Calu3 (cell line): ENCODE data around the gene FCN3. TPM values are rescaled to one million over a fixed set of nuclear protein-coding genes. Genes with fewer than 3 reads are reported as not detected.

Experiments
- BruUV-seq: library from RNA; stranded (reverse); fragments of 400-500 nt; replicated peaks from 2 replicates; lab custom pipeline; 2021; lab: Mats Ljungman, UMichigan
- CTCF ChIA-PET: fragments of 300-600 bp; sonication (Branson Sonifier 250); formaldehyde crosslinking; loops from one replicate; lab custom pipeline; 2022; ENCODE audit warnings: antibody characterized with exemption; lab: Charles Lee
- DNase-seq: peaks from one replicate; pipeline ENCODE4 v3.0.0; 2022
- H3K27ac Mint-ChIP-seq: one replicate; pipeline ENCODE4 v1.8.0; 2022; ENCODE audit warnings: mixed read lengths; ENCODE audit not compliant: unreplicated experiment
- H3K27me3 Mint-ChIP-seq: one replicate; pipeline ENCODE4 v1.8.0; 2022; ENCODE audit warnings: mixed read lengths; ENCODE audit not compliant: unreplicated experiment
- H3K36me3 Mint-ChIP-seq: one replicate; pipeline ENCODE4 v1.8.0; 2022; ENCODE audit warnings: mild to moderate bottlenecking, moderate library complexity, mixed read lengths; ENCODE audit not compliant: insufficient read depth, unreplicated experiment
- H3K4me1 Mint-ChIP-seq: one replicate; pipeline ENCODE4 v1.8.0; 2022; ENCODE audit warnings: mild to moderate bottlenecking, low read depth, mixed read lengths; ENCODE audit not compliant: unreplicated experiment
- H3K4me3 Mint-ChIP-seq: one replicate; pipeline ENCODE4 v1.8.0; 2022; ENCODE audit warnings: mild to moderate bottlenecking, low read depth, moderate library complexity, mixed read lengths; ENCODE audit not compliant: unreplicated experiment
- H3K9me3 Mint-ChIP-seq: one replicate; pipeline ENCODE4 v1.8.0; 2022; ENCODE audit warnings: low read depth, mixed read lengths; ENCODE audit not compliant: unreplicated experiment
- CTCF ChIP-seq: fragments of 200-600 bp; IDR thresholded peaks from one replicate; pipeline ENCODE4 v1.8.0; 2022; ENCODE audit warnings: antibody characterized with exemption; ENCODE audit not compliant: unreplicated experiment
- intact Hi-C: fragments of 100-400 bp; cut with micrococcal nuclease; formaldehyde crosslinking; loops from one replicate; pipeline ENCODE4 v1.10.0; 2022; ENCODE audit not compliant: unreplicated experiment
- total RNA-seq: library from RNA; stranded (reverse); gene quantifications from 2 replicates; pipeline ENCODE4 v1.2.3, GENCODE V29; 2022

Gene FCN3
- total RNA-seq, 1 experiment from 2014 or later, result not detected

DNA sequence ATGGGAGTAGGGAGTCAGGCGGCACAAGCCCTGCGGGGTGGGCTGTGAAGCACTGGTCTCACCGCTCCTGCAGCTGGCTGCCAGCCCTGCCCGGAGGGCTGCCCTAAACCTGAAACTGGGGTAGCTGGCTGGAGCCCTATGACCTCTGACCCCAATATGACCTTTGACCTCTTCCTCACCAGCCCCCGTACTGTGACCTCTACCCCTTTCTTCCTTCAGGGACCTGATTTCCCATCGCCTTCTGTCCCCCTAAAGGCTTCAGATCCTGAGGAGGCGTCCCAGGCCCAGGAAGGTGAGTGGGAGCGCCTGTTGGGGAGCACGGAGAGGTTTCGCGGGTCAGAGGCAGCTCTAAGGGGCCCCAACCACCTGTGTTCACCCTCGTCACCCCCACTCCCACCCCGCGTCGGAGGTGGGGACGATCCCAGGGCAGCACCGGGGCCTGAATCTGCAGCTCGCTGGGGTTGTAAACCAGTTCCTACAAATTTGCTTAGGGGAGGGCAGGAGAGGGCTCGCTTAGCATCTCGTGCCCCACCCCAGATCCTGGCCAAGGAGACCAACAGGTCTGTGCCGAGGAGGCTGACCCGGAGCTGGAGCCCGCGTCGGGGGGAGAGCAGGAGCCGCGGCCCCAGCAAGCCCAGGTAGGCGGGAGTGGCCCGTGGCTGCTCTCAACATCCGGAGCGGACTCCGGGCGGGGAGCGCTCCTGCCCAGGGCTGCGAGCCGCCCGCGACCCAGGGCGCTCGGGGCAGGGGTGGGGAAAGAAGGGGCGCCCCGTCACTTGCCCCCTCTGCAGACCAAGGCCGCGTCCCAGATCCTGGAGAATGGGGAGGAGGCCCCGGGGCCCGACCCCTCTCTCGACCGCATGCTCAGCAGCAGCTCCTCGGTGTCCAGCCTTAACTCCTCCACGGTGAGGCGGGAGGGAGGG lies 25.5 kb downstream of the FCN3 start:
- TF ChIP-seq CTCF, result no peak
- Mint-ChIP-seq H3K4me3 (no peak overlapping the region), H3K27me3 (no peaks in the 10 kb centered on the region), H3K27ac (no peak overlapping the region), H3K9me3 (no peaks in the 10 kb centered on the region), H3K36me3 (peaks cover 36% of the 10 kb centered on the region), H3K4me1 (peaks cover 16% of the 10 kb centered on the region)
- intact Hi-C loops, result no loop called here
- CTCF ChIA-PET, result interaction anchor here (0.7 kb wide), 1 partner anchor 169 kb away, joined by 13 read pairs; no protein-coding TSS in a partner anchor
- peak; percentile 60 for DNase-seq
- no TSS peak for BruUV-seq

- peaks cover 43% of the 10 kb centered on the region for H3K36me3 Mint-ChIP-seq
- peak; percentile 20 for DNase-seq
- intact Hi-C loops, result no loop called here
- no peak overlapping the region for H3K4me3 Mint-ChIP-seq
- H3K27ac Mint-ChIP-seq, result no peak overlapping the region
- no TSS peak for BruUV-seq
- H3K4me1 Mint-ChIP-seq, result peaks cover 32% of the 10 kb centered on the region
- H3K9me3 Mint-ChIP-seq, result no peaks in the 10 kb centered on the region
- CTCF ChIA-PET, result no interaction called here
- TF ChIP-seq CTCF, result no peak
- H3K27me3 Mint-ChIP-seq, result no peaks in the 10 kb centered on the region
Observed at GRCh38 chr1:27346991-27347624, 27.5 kb downstream of the FCN3 start.

GRCh38 chr1:27346357-27346756 lies 28.3 kb downstream of the FCN3 start:
- H3K27ac Mint-ChIP-seq, result no peak overlapping the region
- CTCF ChIA-PET, result no interaction called here
- DNase-seq, result no peak
- peaks cover 34% of the 10 kb centered on the region for H3K4me1 Mint-ChIP-seq
- H3K27me3 Mint-ChIP-seq, result no peaks in the 10 kb centered on the region
- TF ChIP-seq CTCF, result no peak
- H3K9me3 Mint-ChIP-seq, result no peaks in the 10 kb centered on the region
- H3K36me3 Mint-ChIP-seq, result peaks cover 46% of the 10 kb centered on the region
- intact Hi-C loops, result no loop called here
- BruUV-seq, result no TSS peak
- no peak overlapping the region for H3K4me3 Mint-ChIP-seq

GRCh38 chr1:27345272-27345671 lies 29.4 kb downstream of the FCN3 start:
- Mint-ChIP-seq H3K36me3 (peaks cover 48% of the 10 kb centered on the region), H3K27ac (no peak overlapping the region), H3K27me3 (no peaks in the 10 kb centered on the region), H3K4me3 (no peak overlapping the region), H3K9me3 (no peaks in the 10 kb centered on the region), H3K4me1 (peaks cover 34% of the 10 kb centered on the region)
- DNase-seq, result no peak
- no TSS peak for BruUV-seq
- intact Hi-C loops, result no loop called here
- CTCF ChIA-PET, result interaction anchor here (1.0 kb wide), 1 partner anchor 20 kb away, joined by 7 read pairs; no protein-coding TSS in a partner anchor
- TF ChIP-seq CTCF, result no peak
